GM21737 (cell line): Measurements from ENCODE around the gene CAMTA1.

Experiments used
- ATAC-seq: cut with Tn5 transposase; IDR thresholded peaks from one replicate; pipeline ENCODE4 v1.9.1; 2021; ENCODE audit warnings: mild to moderate bottlenecking, moderate library complexity; ENCODE audit not compliant: unreplicated experiment

The CAMTA1 gene

GRCh38 chr1:7221826-7222694, 436.8 kb downstream of the CAMTA1 start:
- ATAC-seq: no peak

DNA sequence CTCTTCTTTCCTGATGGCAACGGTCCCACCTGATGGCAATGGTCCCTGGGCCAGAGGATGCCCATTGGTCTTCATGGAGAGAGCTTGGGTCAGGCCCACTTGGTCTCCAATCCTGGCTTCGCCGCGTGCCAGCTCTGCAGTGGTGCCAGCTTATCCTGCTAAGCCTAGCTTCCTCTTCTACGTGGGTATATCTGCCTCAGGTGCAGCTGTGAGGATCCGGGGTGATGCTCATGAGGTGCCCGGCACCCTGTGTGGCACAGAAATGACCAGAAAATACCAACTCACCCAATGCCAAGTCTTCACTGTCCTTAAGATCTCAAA, 437.4 kb downstream of the CAMTA1 start:
- no peak for ATAC-seq

DNA sequence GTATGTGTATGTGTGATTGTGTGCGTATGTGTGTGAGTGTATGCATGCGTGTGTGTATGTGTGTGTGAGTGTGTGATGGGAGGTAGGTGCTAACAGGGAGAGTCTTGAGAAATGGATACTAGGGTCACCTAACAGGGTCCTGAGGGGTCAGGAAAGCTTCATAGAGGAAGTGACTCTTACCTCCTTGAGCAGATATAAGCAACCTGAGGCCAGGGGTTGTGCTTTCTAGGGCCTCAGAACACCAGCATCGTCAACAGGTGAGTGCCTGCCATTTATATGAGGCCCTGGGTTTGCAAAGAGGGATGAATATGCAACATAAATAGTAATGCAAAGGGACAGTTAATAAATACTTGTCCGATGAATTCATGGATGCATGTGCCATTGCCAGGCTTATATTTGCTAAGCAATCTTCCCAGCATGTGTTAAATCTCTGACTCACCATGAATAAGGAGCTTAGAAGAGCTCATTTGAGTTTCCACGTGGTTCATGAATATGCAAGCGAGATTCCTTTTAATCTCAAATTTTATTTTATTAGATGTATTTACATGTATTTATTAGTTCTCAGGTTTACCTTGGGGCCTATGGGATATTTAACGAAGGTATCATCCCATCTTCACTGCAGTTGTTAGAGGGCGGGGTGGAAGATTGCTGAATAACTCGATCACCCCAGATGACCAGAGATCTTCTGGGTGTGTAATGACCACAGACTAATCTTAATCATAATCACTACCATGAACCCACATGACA, 438.3 kb downstream of the CAMTA1 start:
- no peak for ATAC-seq

DNA sequence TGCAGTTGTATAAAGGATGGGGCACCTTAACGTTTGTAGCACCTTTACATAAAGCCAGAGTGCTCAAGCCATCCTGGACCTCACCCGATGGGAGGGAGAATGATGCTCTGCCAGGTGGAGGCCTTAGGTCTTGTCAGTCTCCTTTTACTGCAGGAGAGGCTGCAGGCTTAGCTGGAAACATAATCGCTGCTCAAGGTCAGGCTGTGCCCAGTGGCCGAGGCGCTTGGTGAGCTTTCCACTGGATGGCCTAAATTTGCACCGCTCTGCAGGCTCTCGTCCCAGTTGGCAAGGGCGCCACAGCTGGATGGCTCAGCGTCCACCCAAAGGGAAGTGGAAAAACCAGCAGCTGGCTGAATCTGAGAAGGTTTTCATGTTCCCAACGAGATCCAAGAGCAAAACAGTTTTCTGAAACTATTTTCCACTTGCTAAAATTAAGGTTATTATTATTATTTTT, 438.9 kb downstream of the CAMTA1 start:
- no peak for ATAC-seq

DNA sequence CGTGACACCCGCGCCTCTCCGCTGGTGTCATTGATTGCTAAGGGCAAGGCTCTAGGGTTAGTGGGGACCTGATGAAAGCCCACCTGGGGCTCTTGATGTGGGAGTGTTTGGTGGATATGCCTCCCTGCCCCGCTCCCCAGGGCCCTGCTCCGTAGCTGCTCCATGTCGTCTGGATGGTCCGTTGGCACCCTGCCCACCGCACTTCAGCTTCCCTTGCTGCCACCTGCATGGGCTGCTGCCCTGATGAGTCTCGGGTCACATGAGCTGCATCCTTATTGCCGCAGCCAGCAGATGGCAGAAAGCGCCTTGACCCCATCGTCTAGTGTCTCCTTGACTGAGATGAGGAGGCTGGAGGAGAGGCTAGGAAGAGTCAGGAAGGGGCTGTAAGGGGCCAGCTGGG, 439.4 kb downstream of the CAMTA1 start:
- no peak for ATAC-seq

- no peak for ATAC-seq
Measured at GRCh38 chr1:7225711-7226505, 440.7 kb downstream of the CAMTA1 start.

DNA sequence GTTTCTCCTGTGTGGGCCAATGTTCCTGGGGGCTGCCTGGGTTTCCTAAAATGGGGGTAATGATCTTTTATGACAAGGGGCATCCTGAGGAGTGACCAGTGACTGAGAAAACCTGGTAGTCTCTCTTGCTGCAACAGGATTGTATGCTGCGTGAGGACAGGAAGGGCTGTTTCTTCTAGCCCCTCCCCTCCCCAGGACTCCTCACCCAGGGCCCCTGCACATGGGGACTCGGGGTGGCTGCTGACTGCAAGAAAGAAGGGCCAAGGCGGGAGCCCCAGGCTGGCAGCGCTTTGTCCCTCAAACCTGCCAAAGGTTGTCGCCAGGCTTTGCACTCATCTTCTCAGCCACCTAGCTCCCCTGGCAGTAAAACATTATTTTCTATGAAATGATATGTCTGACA, 442.4 kb downstream of the CAMTA1 start:
- ATAC-seq: no peak

DNA sequence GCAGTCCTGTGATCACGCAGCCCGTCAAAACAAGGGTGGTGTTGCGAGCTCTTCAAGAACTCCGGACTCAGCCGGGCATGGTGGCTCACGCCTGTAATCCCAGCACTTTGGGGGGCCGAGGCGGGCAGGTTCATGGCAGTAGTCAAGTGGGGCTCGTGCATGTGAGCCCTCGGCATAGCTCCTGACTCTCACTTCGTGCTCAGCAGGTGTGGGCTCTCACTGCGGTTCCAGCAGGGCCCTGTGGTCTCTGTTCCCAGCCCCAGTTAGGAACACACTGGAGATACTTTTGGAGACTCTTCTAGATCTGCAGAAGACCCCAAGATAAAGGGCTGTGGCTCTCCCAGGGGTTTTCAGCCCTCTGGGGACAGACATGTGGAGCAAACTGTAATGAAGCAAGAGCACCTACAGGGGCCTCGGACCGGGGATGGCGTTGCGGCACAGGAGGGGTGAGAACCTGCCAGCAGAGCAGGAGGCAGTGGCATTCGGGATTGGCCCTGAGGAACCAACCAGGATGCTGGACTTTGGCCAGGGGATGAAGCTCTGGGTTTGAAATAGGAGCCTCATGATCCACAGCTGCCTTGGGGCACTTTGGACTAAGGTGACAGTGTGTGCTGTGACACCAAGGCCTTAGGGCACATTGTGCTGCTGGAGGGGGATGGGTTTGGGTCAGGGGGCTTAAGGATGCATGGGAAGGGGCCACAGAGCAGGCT, 443.2 kb downstream of the CAMTA1 start:
- no peak for ATAC-seq

DNA sequence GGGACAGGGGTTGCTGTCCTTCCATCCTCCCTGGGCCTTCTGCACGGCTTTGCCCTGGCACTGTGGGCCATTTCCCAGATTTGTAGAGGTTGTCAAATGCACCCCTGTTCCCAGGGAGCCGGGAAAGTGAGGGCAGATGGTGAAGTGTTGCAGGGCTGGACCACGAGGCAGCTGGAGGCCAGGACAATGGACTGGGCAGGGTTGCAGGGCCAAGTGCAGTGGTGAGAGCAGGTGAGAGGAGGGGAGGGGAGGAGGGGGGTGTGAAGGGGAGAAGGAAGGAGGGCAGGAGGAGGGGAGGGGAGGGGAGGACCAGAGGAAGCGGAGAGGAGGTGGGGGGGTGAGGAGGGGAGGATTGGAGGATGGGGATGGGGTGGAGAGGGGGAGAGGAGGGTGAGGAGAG, 443.9 kb downstream of the CAMTA1 start:
- ATAC-seq: no peak

GRCh38 chr1:7229696-7230631, 444.7 kb downstream of the CAMTA1 start:
- ATAC-seq: no peak

GRCh38 chr1:7232441-7233236, 447.4 kb downstream of the CAMTA1 start:
- ATAC-seq: no peak

- no peak for ATAC-seq
Measured at GRCh38 chr1:7233237-7233540, 447.9 kb downstream of the CAMTA1 start.

GRCh38 chr1:7233646-7234470, 448.6 kb downstream of the CAMTA1 start:
- no peak for ATAC-seq

DNA sequence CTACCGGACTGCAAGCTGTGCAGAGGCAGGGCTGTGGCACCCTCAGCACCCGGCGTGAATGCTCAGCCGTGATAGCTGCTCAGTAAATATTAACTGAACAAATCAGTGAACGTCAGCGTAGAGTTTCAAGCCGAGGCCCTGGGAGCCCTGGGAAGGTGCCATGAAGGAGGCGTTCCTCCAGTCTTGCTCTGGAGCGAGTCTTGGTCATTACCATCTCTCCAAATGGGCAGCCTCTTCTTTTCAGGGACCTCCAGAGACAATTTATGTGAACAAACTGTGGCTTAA, 449.2 kb downstream of the CAMTA1 start:
- ATAC-seq: no peak

DNA sequence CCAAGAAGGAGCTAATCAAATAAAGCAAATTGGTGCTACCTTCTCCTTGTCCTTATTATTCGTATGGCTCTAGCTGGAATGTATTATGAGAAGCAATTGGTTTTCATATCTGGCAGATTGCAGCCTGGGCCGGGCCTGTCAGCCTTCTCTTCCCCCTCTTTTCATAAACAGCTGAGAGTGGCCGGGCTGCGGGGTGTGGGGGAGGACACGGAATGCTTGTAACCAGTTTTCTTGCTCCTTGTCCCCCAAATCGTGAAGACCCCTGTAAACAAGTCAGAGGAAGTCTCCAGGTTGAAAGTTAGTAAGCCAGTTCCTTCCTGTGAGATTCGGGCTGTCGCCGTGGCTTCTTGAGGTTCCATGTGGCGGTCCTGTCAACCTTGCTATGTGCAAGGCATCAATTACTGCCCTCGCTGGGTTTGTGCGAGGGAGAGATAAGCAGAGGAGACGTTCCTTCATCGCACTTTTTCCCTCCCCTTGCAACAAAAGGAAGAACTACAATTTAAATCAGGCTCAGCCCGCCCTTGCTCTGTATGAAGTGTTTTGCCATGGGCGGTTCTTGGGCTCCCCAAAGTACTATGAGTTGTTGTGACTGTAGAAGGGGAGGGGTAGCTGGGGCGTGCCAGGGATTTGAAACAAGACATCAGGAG, 450.7 kb downstream of the CAMTA1 start:
- ATAC-seq: no peak

- ATAC-seq: no peak
Measured at GRCh38 chr1:7236844-7237515, 451.7 kb downstream of the CAMTA1 start.

- no peak for ATAC-seq
Measured at GRCh38 chr1:7247158-7247557, 461.9 kb downstream of the CAMTA1 start.
